VCaP (cell line): ENCODE data around the gene USP17L12.
"Not testable (repeated sequence)": the region's sequence is repeated elsewhere in the genome, so short reads cannot be mapped to it uniquely, and the experiment has no call there.

Experiments
- H3K27ac ChIP-seq: fragments of 450-650 bp; 2 replicates; pipeline ENCODE4 v1.5.1; 2017

USP17L12 gene, protein sequence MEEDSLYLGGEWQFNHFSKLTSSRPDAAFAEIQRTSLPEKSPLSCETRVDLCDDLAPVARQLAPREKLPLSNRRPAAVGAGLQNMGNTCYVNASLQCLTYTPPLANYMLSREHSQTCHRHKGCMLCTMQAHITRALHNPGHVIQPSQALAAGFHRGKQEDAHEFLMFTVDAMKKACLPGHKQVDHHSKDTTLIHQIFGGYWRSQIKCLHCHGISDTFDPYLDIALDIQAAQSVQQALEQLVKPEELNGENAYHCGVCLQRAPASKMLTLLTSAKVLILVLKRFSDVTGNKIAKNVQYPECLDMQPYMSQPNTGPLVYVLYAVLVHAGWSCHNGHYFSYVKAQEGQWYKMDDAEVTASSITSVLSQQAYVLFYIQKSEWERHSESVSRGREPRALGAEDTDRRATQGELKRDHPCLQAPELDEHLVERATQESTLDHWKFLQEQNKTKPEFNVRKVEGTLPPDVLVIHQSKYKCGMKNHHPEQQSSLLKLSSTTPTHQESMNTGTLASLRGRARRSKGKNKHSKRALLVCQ

GRCh38 chr4:9219852-9220251, at the start of gene USP17L12:
Gene USP17L12, plus strand, starts transcription at chr4:9220152. Its CDS starts 0 bp downstream, at chr4:9220152.
- H3K27ac ChIP-seq: not testable (repeated sequence)

GRCh38 chr4:9210357-9210756, 9.6 kb upstream of the USP17L12 start, which contains the start of gene USP17L10:
Gene USP17L10, plus strand, starts transcription at chr4:9210657. Its CDS starts 0 bp downstream, at chr4:9210657.
- H3K27ac ChIP-seq: not testable (repeated sequence)

DNA sequence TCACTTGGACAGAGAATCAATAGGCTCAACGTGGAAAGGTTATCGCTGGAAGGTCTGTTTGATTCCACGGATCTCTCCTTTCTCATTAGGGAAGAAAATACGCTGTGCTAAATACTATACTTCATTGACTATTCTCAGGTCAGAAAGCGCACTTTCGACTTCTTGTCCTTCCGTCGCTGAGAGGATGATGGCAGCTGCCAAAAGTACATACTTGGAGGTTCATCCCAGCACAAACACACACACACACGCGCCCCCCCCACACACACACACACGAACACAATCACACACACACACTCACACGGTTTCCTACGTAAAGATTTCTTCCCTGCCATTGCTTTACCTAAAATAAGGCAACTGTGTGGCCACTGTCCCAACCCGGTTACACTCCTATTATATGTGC, 5.3 kb upstream of the USP17L12 start:
- not testable (repeated sequence) for H3K27ac ChIP-seq

DNA sequence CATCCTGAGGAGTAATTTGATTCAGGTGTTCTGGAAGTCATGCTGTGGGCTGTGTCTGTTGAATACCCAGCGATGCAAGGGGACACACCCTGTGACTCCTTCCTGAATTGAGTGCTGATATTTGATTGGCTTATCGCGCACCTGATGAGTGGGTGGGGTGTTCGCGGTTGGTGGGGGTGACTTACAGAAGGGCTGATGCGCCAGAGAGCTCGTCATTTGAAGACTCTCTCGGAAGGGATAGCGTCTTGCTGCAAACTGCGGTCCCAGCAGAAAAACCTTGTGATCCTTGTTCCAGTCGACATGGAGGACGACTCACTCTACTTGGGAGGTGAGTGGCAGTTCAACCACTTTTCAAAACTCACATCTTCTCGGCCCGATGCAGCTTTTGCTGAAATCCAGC, 4.8 kb upstream of the USP17L12 start, which contains the start of gene USP17L11:
Gene USP17L11 (plus strand): TSS at position 301 of the 400 bp plus-strand sequence. CDS start 0 bp downstream, at position 301.
- not testable (repeated sequence) for H3K27ac ChIP-seq

- not testable (repeated sequence) for H3K27ac ChIP-seq
Measured at GRCh38 chr4:9224596-9224995, 4.6 kb downstream of the USP17L12 start, which contains the start of gene USP17L13. Gene USP17L13, plus strand, starts transcription at chr4:9224896. Its CDS starts 0 bp downstream, at chr4:9224896.

DNA sequence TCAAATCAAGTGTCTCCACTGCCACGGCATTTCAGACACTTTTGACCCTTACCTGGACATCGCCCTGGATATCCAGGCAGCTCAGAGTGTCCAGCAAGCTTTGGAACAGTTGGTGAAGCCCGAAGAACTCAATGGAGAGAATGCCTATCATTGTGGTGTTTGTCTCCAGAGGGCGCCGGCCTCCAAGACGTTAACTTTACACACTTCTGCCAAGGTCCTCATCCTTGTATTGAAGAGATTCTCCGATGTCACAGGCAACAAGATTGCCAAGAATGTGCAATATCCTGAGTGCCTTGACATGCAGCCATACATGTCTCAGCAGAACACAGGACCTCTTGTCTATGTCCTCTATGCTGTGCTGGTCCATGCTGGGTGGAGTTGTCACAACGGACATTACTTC, 10.3 kb downstream of the USP17L12 start:
- not testable (repeated sequence) for H3K27ac ChIP-seq

- H3K27ac ChIP-seq: not testable (repeated sequence)
Measured at GRCh38 chr4:9234085-9234484, 14.1 kb downstream of the USP17L12 start, which contains the start of gene USP17L15. Gene USP17L15, plus strand, starts transcription at chr4:9234385. Its CDS starts 0 bp downstream, at chr4:9234385.

DNA sequence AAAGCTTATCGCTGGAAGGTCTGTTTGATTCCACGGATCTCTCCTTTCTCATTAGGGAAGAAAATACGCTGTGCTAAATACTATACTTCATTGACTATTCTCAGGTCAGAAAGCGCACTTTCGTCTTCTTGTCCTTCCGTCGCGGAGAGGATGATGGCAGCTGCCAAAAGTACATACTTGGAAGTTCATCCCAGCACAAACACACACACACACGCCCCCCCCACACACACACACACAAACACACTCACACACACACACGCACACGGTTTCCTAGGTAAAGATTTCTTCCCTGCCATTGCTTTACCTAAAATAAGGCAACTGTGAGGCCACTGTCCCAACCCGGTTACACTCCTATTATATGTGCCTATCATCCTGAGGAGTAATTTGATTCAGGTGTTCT, 18.5 kb downstream of the USP17L12 start:
- H3K27ac ChIP-seq: not testable (repeated sequence)

DNA sequence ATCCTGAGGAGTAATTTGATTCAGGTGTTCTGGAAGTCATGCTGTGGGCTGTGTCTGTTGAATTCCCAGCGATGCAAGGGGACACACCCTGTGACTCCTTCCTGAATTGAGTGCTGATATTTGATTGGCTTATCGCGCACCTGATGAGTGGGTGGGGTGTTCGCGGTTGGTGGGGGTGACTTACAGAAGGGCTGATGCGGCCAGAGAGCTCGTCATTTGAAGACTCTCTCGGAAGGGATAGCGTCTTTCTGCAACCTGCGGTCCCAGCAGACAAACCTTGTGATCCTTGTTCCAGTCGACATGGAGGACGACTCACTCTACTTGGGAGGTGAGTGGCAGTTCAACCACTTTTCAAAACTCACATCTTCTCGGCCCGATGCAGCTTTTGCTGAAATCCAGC, 23.6 kb downstream of the USP17L12 start, which contains the start of gene USP17L17:
Gene USP17L17 (plus strand): TSS at position 301 of the 400 bp plus-strand sequence. CDS start 0 bp downstream, at position 301.
- not testable (repeated sequence) for H3K27ac ChIP-seq

DNA sequence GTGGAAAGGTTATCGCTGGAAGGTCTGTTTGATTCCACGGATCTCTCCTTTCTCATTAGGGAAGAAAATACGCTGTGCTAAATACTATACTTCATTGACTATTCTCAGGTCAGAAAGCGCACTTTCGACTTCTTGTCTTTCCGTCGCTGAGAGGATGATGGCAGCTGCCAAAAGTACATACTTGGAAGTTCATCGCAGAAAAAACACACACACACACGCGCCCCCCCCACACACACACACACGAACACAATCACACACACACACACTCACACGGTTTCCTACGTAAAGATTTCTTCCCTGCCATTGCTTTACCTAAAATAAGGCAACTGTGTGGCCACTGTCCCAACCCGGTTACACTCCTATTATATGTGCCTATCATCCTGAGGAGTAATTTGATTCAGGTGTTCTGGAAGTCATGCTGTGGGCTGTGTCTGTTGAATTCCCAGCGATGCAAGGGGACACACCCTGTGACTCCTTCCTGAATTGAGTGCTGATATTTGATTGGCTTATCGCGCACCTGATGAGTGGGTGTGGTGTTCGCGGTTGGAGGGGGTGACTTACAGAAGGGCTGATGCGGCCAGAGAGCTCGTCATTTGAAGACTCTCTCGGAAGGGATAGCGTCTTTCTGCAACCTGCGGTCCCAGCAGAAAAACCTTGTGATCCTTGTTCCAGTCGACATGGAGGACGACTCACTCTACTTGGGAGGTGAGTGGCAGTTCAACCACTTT, 28.2 kb downstream of the USP17L12 start, which contains the start of gene USP17L18:
Gene USP17L18 (plus strand): TSS at position 678 of the 728 bp plus-strand sequence. CDS start 0 bp downstream, at position 678.
- H3K27ac ChIP-seq: not testable (repeated sequence)

- H3K27ac ChIP-seq: not testable (repeated sequence)
Measured at GRCh38 chr4:9253078-9253477, 33.1 kb downstream of the USP17L12 start, which contains the start of gene USP17L19. Gene USP17L19, plus strand, starts transcription at chr4:9253378. Its CDS starts 0 bp downstream, at chr4:9253378.

DNA sequence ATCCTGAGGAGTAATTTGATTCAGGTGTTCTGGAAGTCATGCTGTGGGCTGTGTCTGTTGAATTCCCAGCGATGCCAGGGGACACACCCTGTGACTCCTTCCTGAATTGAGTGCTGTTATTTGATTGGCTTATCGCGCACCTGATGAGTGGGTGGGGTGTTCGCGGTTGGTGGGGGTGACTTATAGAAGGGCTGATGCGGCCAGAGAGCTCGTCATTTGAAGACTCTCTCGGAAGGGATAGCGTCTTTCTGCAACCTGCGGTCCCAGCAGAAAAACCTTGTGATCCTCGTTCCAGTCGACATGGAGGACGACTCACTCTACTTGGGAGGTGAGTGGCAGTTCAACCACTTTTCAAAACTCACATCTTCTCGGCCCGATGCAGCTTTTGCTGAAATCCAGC, 37.9 kb downstream of the USP17L12 start, which contains the start of gene USP17L20:
Gene USP17L20 (plus strand): TSS at position 301 of the 400 bp plus-strand sequence. CDS start 0 bp downstream, at position 301.
- not testable (repeated sequence) for H3K27ac ChIP-seq

DNA sequence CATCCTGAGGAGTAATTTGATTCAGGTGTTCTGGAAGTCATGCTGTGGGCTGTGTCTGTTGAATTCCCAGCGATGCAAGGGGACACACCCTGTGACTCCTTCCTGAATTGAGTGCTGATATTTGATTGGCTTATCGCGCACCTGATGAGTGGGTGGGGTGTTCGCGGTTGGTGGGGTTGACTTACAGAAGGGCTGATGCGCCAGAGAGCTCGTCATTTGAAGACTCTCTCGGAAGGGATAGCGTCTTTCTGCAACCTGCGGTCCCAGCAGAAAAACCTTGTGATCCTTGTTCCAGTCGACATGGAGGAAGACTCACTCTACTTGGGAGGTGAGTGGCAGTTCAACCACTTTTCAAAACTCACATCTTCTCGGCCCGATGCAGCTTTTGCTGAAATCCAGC, 42.6 kb downstream of the USP17L12 start, which contains the start of gene USP17L21:
Gene USP17L21 (plus strand): TSS at position 301 of the 400 bp plus-strand sequence. CDS start 0 bp downstream, at position 301.
- H3K27ac ChIP-seq: not testable (repeated sequence)

DNA sequence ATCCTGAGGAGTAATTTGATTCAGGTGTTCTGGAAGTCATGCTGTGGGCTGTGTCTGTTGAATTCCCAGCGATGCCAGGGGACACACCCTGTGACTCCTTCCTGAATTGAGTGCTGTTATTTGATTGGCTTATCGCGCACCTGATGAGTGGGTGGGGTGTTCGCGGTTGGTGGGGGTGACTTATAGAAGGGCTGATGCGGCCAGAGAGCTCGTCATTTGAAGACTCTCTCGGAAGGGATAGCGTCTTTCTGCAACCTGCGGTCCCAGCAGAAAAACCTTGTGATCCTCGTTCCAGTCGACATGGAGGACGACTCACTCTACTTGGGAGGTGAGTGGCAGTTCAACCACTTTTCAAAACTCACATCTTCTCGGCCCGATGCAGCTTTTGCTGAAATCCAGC, 47.4 kb downstream of the USP17L12 start, which contains the start of gene USP17L22:
Gene USP17L22 (plus strand): TSS at position 301 of the 400 bp plus-strand sequence. CDS start 0 bp downstream, at position 301.
- H3K27ac ChIP-seq: not testable (repeated sequence)
